Upper lobe of left lung (tissue), 6 donors: ENCODE data around the gene FN3KRP. TPM values are rescaled to one million over a fixed set of nuclear protein-coding genes. Genes with fewer than 3 reads are reported as not detected.
"Not testable (repeated sequence)": the region's sequence is repeated elsewhere in the genome, so short reads cannot be mapped to it uniquely, and the experiment has no call there.

Experiments used
- ATAC-seq, 2 donors: fragments of 200-7000 bp; cut with Tn5 transposase; one replicate each; pipeline ENCODE4 v1.9.1; 2022; ENCODE audit warnings: mild to moderate bottlenecking in 2 of 2, moderate library complexity in 2 of 2; ENCODE audit not compliant: low FRiP score in 2 of 2
- DNase-seq, 2 donors: peaks; one replicate each; pipeline ENCODE4 v3.0.0-alpha.2; 2019 to 2020
- H3K27ac ChIP-seq, 4 donors: fragments of 200-600 bp; sonication (generic); one replicate each; pipeline ENCODE4 v1.5.1; 2016 to 2019
- H3K27me3 ChIP-seq, 4 donors: fragments of 200-600 bp; sonication (generic); one replicate each; pipeline ENCODE4 v1.5.1; 2017 to 2019
- H3K36me3 ChIP-seq, 4 donors: fragments of 200-600 bp; sonication (generic); one replicate each; pipeline ENCODE4 v1.5.1; 2016 to 2019
- H3K4me1 ChIP-seq, 4 donors: fragments of 200-600 bp; sonication (generic); one replicate each; pipeline ENCODE4 v1.5.1; 2018 to 2019
- H3K4me3 ChIP-seq, 4 donors: fragments of 200-600 bp; sonication (generic); one replicate each; pipeline ENCODE4 v1.5.1; 2017 to 2019; ENCODE audit warnings: mild to moderate bottlenecking in 2 of 4, moderate library complexity in 1 of 4
- H3K9me3 ChIP-seq, 4 donors: fragments of 200-600 bp; sonication (generic); one replicate each; pipeline ENCODE4 v1.5.1; 2018 to 2019
- CTCF ChIP-seq, 6 experiments: fragments of 450-650 bp in 4 of 6; fragments of 200-600 bp in 2 of 6; sonication (generic) in 2 of 6; IDR thresholded peaks; one replicate each; pipeline ENCODE4 v1.5.1; 2016 to 2019; ENCODE audit warnings: antibody characterized with exemption in 6 of 6
- EP300 ChIP-seq, 4 donors: sonication (generic); formaldehyde crosslinking; IDR thresholded peaks; one replicate each; pipeline ENCODE4 v1.5.1; 2017; ENCODE audit warnings: antibody characterized with exemption in 4 of 4, control low read depth in 2 of 4
- POLR2A ChIP-seq, 4 donors: fragments of 450-650 bp; IDR thresholded peaks; one replicate each; pipeline ENCODE4 v1.5.1; 2016 to 2017; ENCODE audit warnings: antibody characterized with exemption in 4 of 4, mild to moderate bottlenecking in 2 of 4
- POLR2AphosphoS5 ChIP-seq, 2 donors: sonication (generic); formaldehyde crosslinking; IDR thresholded peaks; one replicate each; pipeline ENCODE4 v1.5.1; 2017; ENCODE audit warnings: antibody characterized with exemption in 2 of 2
- WGBS, 2 donors: methylation state at CpG; one replicate each; pipeline ENCODE4 v1.1.5; 2017 to 2018; 5-methylcytosine and 5-hydroxymethylcytosine counted together
- total RNA-seq, 6 donors: library from RNA; depleted of rRNA in 4 of 6; stranded (reverse); fragments of >200 nt in 4 of 6; gene quantifications; one replicate each; pipeline versions ENCODE4 v1.1.0 to v1.2.1, GENCODE V29; 2016 to 2021
- donor health status: DM: no; HTN: no; CAD: no; lungs with moderate emphysema.
- donor health status: DM: no; HTN: yes; CAD: no; lungs with severe emphysema.

FN3KRP gene
- total RNA-seq, 6 donors from 2014 or later: 14.7 to 94.3 (median 28.8) TPM

- no peaks in the 10 kb centered on the region for H3K27me3 ChIP-seq
- no peak overlapping the region for H3K27ac ChIP-seq
- no peak overlapping the region for H3K4me3 ChIP-seq
- WGBS, 2 donors: 91 to 95% methylated on average over 7 of the region's 7 CpGs
- no peak for DNase-seq
- H3K36me3 ChIP-seq: peaks cover 0 to 2% (median 0%) of the 10 kb centered on the region in 4 donors
- TF ChIP-seq POLR2A (IDR thresholded peaks at IDR 0.05) (no peak), POLR2AphosphoS5 (IDR thresholded peaks at IDR 0.05) (no peak), CTCF (IDR thresholded peaks at IDR 0.05) (no peak), EP300 (IDR thresholded peaks at IDR 0.05) (no peak)
- no peak for ATAC-seq
- H3K9me3 ChIP-seq: no peaks in the 10 kb centered on the region
- peaks cover 10 to 19% (median 12%) of the 10 kb centered on the region in 4 donors for H3K4me1 ChIP-seq
These were observed 39.7 kb downstream of the FN3KRP start for GRCh38 chr17:82756166-82756565.

- WGBS, 2 donors: 85 to 94% methylated on average over 13 of the region's 13 CpGs
- peaks cover 6 to 59% (median 12%) of the 10 kb centered on the region in 4 donors for H3K36me3 ChIP-seq
- no peaks in the 10 kb centered on the region for H3K9me3 ChIP-seq
- H3K4me3 ChIP-seq: no peak overlapping the region
- DNase-seq: no peak
- ATAC-seq: peak in 1 of 2 donors; percentile 50
- no peak for TF ChIP-seq POLR2A (IDR thresholded peaks at IDR 0.05)
- TF ChIP-seq POLR2AphosphoS5 (IDR thresholded peaks at IDR 0.05): no peak
- no peak overlapping the region for H3K27ac ChIP-seq
- H3K27me3 ChIP-seq: no peaks in the 10 kb centered on the region
- no peaks in the 10 kb centered on the region for H3K4me1 ChIP-seq
These were observed 48.9 kb downstream of the FN3KRP start for GRCh38 chr17:82765371-82765770.

GRCh38 chr17:82767041-82767754 lies 50.7 kb downstream of the FN3KRP start:
- TF ChIP-seq CTCF (IDR thresholded peaks at IDR 0.05) (peak in 5 of 6 experiments; percentile 30 to 49 (median 40)), POLR2A (IDR thresholded peaks at IDR 0.05) (no peak), EP300 (IDR thresholded peaks at IDR 0.05) (no peak)
- Histone ChIP-seq H3K4me1 (peaks cover 0 to 8% (median 0%) of the 10 kb centered on the region in 4 donors), H3K4me3 (no peak overlapping the region), H3K36me3 (peaks cover 6 to 60% (median 12%) of the 10 kb centered on the region in 4 donors), H3K27me3 (no peaks in the 10 kb centered on the region), H3K9me3 (no peaks in the 10 kb centered on the region), H3K27ac (no peak overlapping the region)
- ATAC-seq (peak; percentile 41 to 69), DNase-seq (peak in 1 of 2 donors; percentile 35)
- 69 to 74% methylated on average over 21 to 24 of the region's 24 CpGs for WGBS, 2 donors

- no peak overlapping the region for H3K27ac ChIP-seq
- no peaks in the 10 kb centered on the region for H3K9me3 ChIP-seq
- H3K4me3 ChIP-seq: no peak overlapping the region
- H3K4me1 ChIP-seq: peaks cover 0 to 14% (median 0%) of the 10 kb centered on the region in 4 donors
- 89 to 99% methylated on average over 3 to 7 of the region's 7 CpGs for WGBS, 2 donors
- TF ChIP-seq POLR2A (IDR thresholded peaks at IDR 0.05): no peak
- ATAC-seq (no peak), DNase-seq (no peak)
- H3K27me3 ChIP-seq: no peaks in the 10 kb centered on the region
- peaks cover 6 to 59% (median 15%) of the 10 kb centered on the region in 4 donors for H3K36me3 ChIP-seq
These were observed 52.5 kb downstream of the FN3KRP start for GRCh38 chr17:82769041-82769440.

- H3K9me3 ChIP-seq: no peaks in the 10 kb centered on the region
- peaks cover 6 to 38% (median 15%) of the 10 kb centered on the region in 4 donors for H3K36me3 ChIP-seq
- ATAC-seq (peak in 1 of 2 donors; percentile 56), DNase-seq (peak in 1 of 2 donors; percentile 59)
- no peak overlapping the region for H3K27ac ChIP-seq
- 91% methylated on average over 3 of the region's 3 CpGs; no CpG with 5 or more reads in 1 of the 2 donors for whole genome bisulfite sequencing, 2 donors
- no peak overlapping the region for H3K4me3 ChIP-seq
- no peaks in the 10 kb centered on the region for H3K27me3 ChIP-seq
- no peak for TF ChIP-seq POLR2A (IDR thresholded peaks at IDR 0.05)
- TF ChIP-seq EP300 (IDR thresholded peaks at IDR 0.05): no peak
- TF ChIP-seq POLR2AphosphoS5 (IDR thresholded peaks at IDR 0.05): no peak
- no peak for TF ChIP-seq CTCF (IDR thresholded peaks at IDR 0.05)
- H3K4me1 ChIP-seq: peaks cover 5 to 24% (median 8%) of the 10 kb centered on the region in 4 donors
These were observed 55.5 kb downstream of the FN3KRP start for GRCh38 chr17:82772026-82772425.

GRCh38 chr17:82774456-82774855 lies 58.0 kb downstream of the FN3KRP start:
- not testable (repeated sequence) for H3K27me3 ChIP-seq, H3K9me3 ChIP-seq, ATAC-seq, H3K27ac ChIP-seq
- Histone ChIP-seq H3K36me3 (peaks cover 0 to 20% (median 5%) of the 10 kb centered on the region in 4 donors), H3K4me1 (peaks cover 5 to 24% (median 8%) of the 10 kb centered on the region in 4 donors), H3K4me3 (peak overlapping the region in 1 of 4 donors; percentile 25)
- WGBS, 2 donors: 73 to 77% methylated on average over 19 of the region's 19 CpGs
- peak in 1 of 2 donors; percentile 71 for DNase-seq
